Kidney (tissue), 14 donors: ENCODE data around the gene DUSP23. TPM values are rescaled to one million over a fixed set of nuclear protein-coding genes. Genes with fewer than 3 reads are reported as not detected.

Experiments used
- DNase-seq, 5 donors: peaks; one replicate each; pipeline ENCODE4 v3.0.0-alpha.2; 2013 to 2020
- FAIRE-seq: peaks from 2 replicates; lab custom pipeline; 2012; peaks lifted over from hg19 to GRCh38; lab: Jason Lieb, UNC
- H3K27ac ChIP-seq, 2 donors: one replicate each; pipeline ENCODE4 v1.7.0; 2013; ENCODE audit warnings: low read depth in 2 of 2, low read length in 2 of 2, inconsistent platforms in 1 of 2
- H3K27me3 ChIP-seq: one replicate; pipeline ENCODE4 v1.7.1; 2013; ENCODE audit warnings: low read length, inconsistent platforms; ENCODE audit not compliant: control insufficient read depth, insufficient read depth
- H3K36me3 ChIP-seq, 3 donors: one replicate each; pipeline versions ENCODE4 v1.7.0 to v1.7.1; 2013; ENCODE audit warnings: low read length in 3 of 3, control low read depth in 1 of 3, inconsistent platforms in 1 of 3; ENCODE audit not compliant: insufficient read depth in 3 of 3, control insufficient read depth in 2 of 3
- H3K4me1 ChIP-seq, 3 donors: one replicate each; pipeline versions ENCODE4 v1.7.0 to v1.7.1; 2013; ENCODE audit warnings: low read length in 3 of 3, inconsistent platforms in 1 of 3, low read depth in 1 of 3; ENCODE audit not compliant: control insufficient read depth in 2 of 3, insufficient read depth in 2 of 3
- H3K4me3 ChIP-seq, 3 donors: one replicate each; pipeline versions ENCODE4 v1.7.0 to v1.8.1; 2013; ENCODE audit warnings: low read length in 3 of 3, control low read depth in 1 of 3, inconsistent platforms in 1 of 3
- H3K9ac ChIP-seq, 3 donors: one replicate each; pipeline versions ENCODE4 v1.7.0 to v1.7.1; 2013; ENCODE audit warnings: low read length in 3 of 3, control low read depth in 1 of 3, inconsistent platforms in 1 of 3
- H3K9me3 ChIP-seq, 3 donors: one replicate each; pipeline versions ENCODE4 v1.7.0 to v1.7.1; 2013; ENCODE audit warnings: low read length in 3 of 3, control low read depth in 1 of 3, inconsistent platforms in 1 of 3; ENCODE audit not compliant: control insufficient read depth in 2 of 3, insufficient read depth in 1 of 3
- intact Hi-C: fragments of 100-400 bp; cut with DNase I; formaldehyde crosslinking; loops from one replicate; pipeline ENCODE4 v1.11.1; 2022
- polyA plus RNA-seq: library from polyadenylated mRNA; stranded (reverse); fragments of 350-450 nt; fragmentation: Illumina TruSeq; extraction: RNeasy Lipid Tissue Mini Kit (QIAGEN cat#74804); gene quantifications from one replicate; pipeline ENCODE4 v1.2.3, GENCODE V29; 2014; ENCODE audit warnings: low read depth, low replicate concordance; ENCODE audit not compliant: insufficient read depth
- total RNA-seq: library from RNA; stranded (reverse); fragmentation: NEBNext Ultra II Directional; extraction: Animal tissue kit (Norgen Biotek cat#: 25700); gene quantifications from one replicate; pipeline ENCODE4 v1.2.1, GENCODE V29; 2021
- TF ChIP-seq, protein P1 (sequence below): IDR thresholded peaks from 3 replicates; pipeline ENCODE4 v1.5.1; 2012; ENCODE audit warnings: mild to moderate bottlenecking, moderate library complexity, borderline replicate concordance; ENCODE audit not compliant: insufficient read depth; ENCODE audit errors: extremely low read depth
- donor health status: control.
- donor health status: control.
- donor health status: control.
- donor health status: control.
- donor health status: control.
- donor health status: DM: yes; HTN: yes; CAD: no.
- donor health status: Normal renal cell carcinoma (clear cell type).

Gene DUSP23
- total and polyA plus RNA-seq, 2 donors from 2014 or later = 128 to 327 TPM

DNA sequence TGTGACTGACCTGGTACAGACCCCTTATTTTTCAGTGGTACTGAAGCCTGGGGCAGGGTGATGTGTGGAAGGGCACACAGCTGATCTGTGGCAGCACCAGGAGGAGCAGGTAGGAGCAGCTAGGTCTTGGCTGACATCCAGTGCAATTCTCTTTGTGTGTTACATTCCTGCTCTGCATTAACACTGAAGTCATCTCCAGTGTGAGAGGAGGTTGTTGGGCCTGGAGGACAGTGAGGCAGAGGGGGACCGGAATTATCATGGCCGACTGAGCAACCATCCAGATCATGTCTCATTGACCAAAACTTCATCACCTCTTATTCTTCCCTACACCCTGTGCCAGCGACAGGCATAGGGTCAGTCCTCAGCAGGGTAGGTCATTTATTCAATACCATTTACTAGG, 47.4 kb downstream of the DUSP23 start:
- peaks cover 0 to 2% (median 0%) of the 10 kb centered on the region in 3 donors for H3K4me1 ChIP-seq
- no peak overlapping the region for H3K27ac ChIP-seq
- H3K27me3 ChIP-seq = no peaks in the 10 kb centered on the region
- intact Hi-C loops = no loop called here
- no peak overlapping the region for H3K4me3 ChIP-seq
- no peak overlapping the region for H3K9ac ChIP-seq
- TF ChIP-seq, protein P1, sequence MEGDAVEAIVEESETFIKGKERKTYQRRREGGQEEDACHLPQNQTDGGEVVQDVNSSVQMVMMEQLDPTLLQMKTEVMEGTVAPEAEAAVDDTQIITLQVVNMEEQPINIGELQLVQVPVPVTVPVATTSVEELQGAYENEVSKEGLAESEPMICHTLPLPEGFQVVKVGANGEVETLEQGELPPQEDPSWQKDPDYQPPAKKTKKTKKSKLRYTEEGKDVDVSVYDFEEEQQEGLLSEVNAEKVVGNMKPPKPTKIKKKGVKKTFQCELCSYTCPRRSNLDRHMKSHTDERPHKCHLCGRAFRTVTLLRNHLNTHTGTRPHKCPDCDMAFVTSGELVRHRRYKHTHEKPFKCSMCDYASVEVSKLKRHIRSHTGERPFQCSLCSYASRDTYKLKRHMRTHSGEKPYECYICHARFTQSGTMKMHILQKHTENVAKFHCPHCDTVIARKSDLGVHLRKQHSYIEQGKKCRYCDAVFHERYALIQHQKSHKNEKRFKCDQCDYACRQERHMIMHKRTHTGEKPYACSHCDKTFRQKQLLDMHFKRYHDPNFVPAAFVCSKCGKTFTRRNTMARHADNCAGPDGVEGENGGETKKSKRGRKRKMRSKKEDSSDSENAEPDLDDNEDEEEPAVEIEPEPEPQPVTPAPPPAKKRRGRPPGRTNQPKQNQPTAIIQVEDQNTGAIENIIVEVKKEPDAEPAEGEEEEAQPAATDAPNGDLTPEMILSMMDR = no peak
- no peaks in the 10 kb centered on the region for H3K36me3 ChIP-seq
- FAIRE-seq = no peak
- no peak for DNase-seq
- H3K9me3 ChIP-seq = no peaks in the 10 kb centered on the region

DNA sequence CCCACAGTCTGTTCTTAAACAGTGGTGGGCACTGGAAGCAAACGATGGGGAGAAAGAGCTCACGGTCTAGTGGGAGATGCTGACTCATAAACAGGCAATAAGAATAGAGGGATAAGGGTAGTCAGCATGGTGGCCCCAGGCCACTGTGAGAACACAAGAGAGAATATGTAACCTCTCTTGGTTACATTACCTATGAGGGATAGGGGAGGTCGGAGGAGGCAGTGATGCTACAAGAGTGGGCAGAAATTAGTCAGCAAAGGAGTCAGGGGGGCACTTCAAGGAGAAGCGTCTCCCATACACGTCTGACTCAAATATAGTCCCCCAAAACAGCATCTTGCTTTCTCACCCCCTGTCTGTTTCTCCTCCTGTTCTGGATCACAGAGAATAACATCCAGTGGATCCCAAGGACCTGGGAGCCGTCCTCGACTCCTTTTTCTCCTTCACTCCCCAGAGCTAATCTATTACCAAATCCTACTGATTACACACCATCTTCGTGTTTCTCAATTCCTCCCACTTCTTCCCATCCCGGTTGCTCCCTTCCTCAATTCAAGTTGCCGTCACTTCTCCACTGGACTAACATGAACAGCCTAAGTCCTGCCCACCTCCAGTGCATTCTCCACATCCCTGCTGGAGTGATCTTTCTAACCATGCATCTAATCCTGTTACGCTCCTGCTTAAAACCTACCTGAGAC, 48.0 kb downstream of the DUSP23 start:
- Histone ChIP-seq H3K9me3 (no peaks in the 10 kb centered on the region), H3K36me3 (no peaks in the 10 kb centered on the region), H3K27ac (no peak overlapping the region), H3K9ac (no peak overlapping the region), H3K4me3 (no peak overlapping the region), H3K27me3 (no peaks in the 10 kb centered on the region), H3K4me1 (peaks cover 0 to 2% (median 0%) of the 10 kb centered on the region in 3 donors)
- TF ChIP-seq, protein P1 = no peak
- intact Hi-C loops = no loop called here
- DNase-seq (no peak), FAIRE-seq (no peak)

DNA sequence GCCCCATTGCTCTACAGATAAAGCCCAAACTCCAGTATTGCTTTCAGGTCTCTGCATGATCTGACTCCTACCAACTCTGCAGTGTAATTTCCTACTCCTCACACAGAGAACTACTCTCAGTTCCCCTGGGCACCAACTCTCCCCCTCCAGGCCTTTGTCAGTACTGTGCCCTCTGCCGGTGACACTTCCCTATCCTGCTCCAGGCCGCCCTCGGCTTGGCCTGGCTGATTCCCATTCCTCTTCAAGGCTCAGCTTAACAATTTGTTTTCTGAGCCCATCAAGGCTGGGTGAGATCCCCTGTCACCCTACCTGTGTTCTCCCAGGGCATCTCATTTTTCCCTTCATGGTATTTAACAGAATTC, 48.5 kb downstream of the DUSP23 start:
- TF ChIP-seq, protein P1 = peak; percentile 26
- intact Hi-C loops = no loop called here
- H3K4me3 ChIP-seq = no peak overlapping the region
- H3K4me1 ChIP-seq = peaks cover 0 to 2% (median 0%) of the 10 kb centered on the region in 3 donors
- DNase-seq (peak in 3 of 5 donors; percentile 34 to 67 (median 58)), FAIRE-seq (no peak)
- no peaks in the 10 kb centered on the region for H3K36me3 ChIP-seq
- H3K27me3 ChIP-seq = no peaks in the 10 kb centered on the region
- no peaks in the 10 kb centered on the region for H3K9me3 ChIP-seq
- no peak overlapping the region for H3K9ac ChIP-seq
- H3K27ac ChIP-seq = no peak overlapping the region
